H1 (cell line): ENCODE results near the gene DCTD. TPM values are rescaled to one million over a fixed set of nuclear protein-coding genes. Genes with fewer than 3 reads are reported as not detected.

ENCODE experiments used
- CTCF ChIA-PET: fragments of 300-600 bp; sonication (Branson Sonifier 250); formaldehyde crosslinking; loops from one replicate; lab custom pipeline; 2021; ENCODE audit not compliant: partially characterized antibody; lab: Charles Lee
- POLR2A ChIA-PET: fragments of 300-600 bp; sonication (Branson Sonifier 250); formaldehyde crosslinking; loops from one replicate; lab custom pipeline; 2021; ENCODE audit warnings: inconsistent platforms; ENCODE audit not compliant: partially characterized antibody; lab: Charles Lee
- DNase-seq, 2 experiments: peaks; one replicate each; pipeline versions ENCODE4 v3.0.0 to v3.0.0-alpha.2; 2010 to 2022; ENCODE audit warnings: low spot score in 2 of 2, low read depth in 1 of 2, mixed read lengths in 1 of 2
- FAIRE-seq: peaks from 2 replicates; lab custom pipeline; 2011; peaks lifted over from hg19 to GRCh38; lab: Jason Lieb, UNC
- H2AFZ ChIP-seq: 2 replicates; pipeline ENCODE4 v1.8.1; 2012; ENCODE audit warnings: low read length, inconsistent platforms
- H2AK5ac ChIP-seq: 2 replicates; pipeline ENCODE4 v1.6.1; 2013; ENCODE audit warnings: low read depth, low read length
- H2BK120ac ChIP-seq: replicated peaks from 2 replicates; pipeline ENCODE3; 2013; ENCODE audit warnings: low read depth, low read length, inconsistent platforms
- H2BK12ac ChIP-seq: 2 replicates; pipeline ENCODE4 v1.6.1; 2013; ENCODE audit warnings: low read depth, low read length
- H2BK15ac ChIP-seq: 2 replicates; pipeline ENCODE4 v1.6.1; 2013; ENCODE audit warnings: low read length
- H2BK20ac ChIP-seq: 2 replicates; pipeline ENCODE4 v1.6.1; 2013; ENCODE audit warnings: low read length
- H2BK5ac ChIP-seq: 2 replicates; pipeline ENCODE4 v1.6.1; 2013; ENCODE audit warnings: low read depth, low read length
- H3K14ac ChIP-seq: 2 replicates; pipeline ENCODE4 v1.6.1; 2013; ENCODE audit warnings: inconsistent platforms; ENCODE audit not compliant: insufficient read length
- H3K18ac ChIP-seq: 2 replicates; pipeline ENCODE4 v1.6.1; 2013; ENCODE audit warnings: low read length; ENCODE audit errors: extremely low read depth
- H3K23ac ChIP-seq: 2 replicates; pipeline ENCODE4 v1.6.1; 2013; ENCODE audit warnings: inconsistent platforms; ENCODE audit not compliant: insufficient read length
- H3K23me2 ChIP-seq: 2 replicates; pipeline ENCODE4 v1.6.1; 2013; ENCODE audit warnings: low read depth, low read length
- H3K27ac ChIP-seq: 2 replicates; pipeline ENCODE4 v1.6.1; 2011; ENCODE audit warnings: low read depth, low read length, inconsistent platforms
- H3K27me3 ChIP-seq, 4 experiments: replicated peaks in 1 of 4; 1 replicate in 1 of 4; 2 replicates in 3 of 4; pipeline versions ENCODE4 v1.6.1 to v1.8.1; 2011 to 2013; ENCODE audit warnings: low read length in 3 of 4, mild to moderate bottlenecking in 3 of 4, inconsistent platforms in 2 of 4, mixed read lengths in 2 of 4, moderate library complexity in 1 of 4; ENCODE audit not compliant: control insufficient read depth in 3 of 4, insufficient read depth in 3 of 4; ENCODE audit errors: extremely low read depth in 1 of 4
- H3K36me3 ChIP-seq, 4 experiments: 2 replicates each; pipeline versions ENCODE4 v1.6.1 to v1.8.1; 2011 to 2013; ENCODE audit warnings: mild to moderate bottlenecking in 4 of 4, low read length in 3 of 4, moderate library complexity in 2 of 4, control low read depth in 1 of 4, inconsistent platforms in 1 of 4; ENCODE audit not compliant: insufficient read depth in 4 of 4, control insufficient read depth in 2 of 4
- H3K4ac ChIP-seq: replicated peaks from 2 replicates; pipeline ENCODE3; 2013; ENCODE audit warnings: low read length, low read depth, mixed read lengths, inconsistent platforms; ENCODE audit not compliant: insufficient read length
- H3K4me1 ChIP-seq, 4 experiments: replicated peaks in 1 of 4; 1 replicate in 1 of 4; 2 replicates in 3 of 4; pipeline versions ENCODE4 v1.6.1 to v1.8.1; 2011 to 2013; ENCODE audit warnings: low read length in 3 of 4, inconsistent platforms in 2 of 4, mixed read lengths in 1 of 4; ENCODE audit not compliant: insufficient read depth in 4 of 4, control insufficient read depth in 3 of 4
- H3K4me2 ChIP-seq, 2 experiments: 2 replicates each; pipeline versions ENCODE4 v1.6.1 to v1.8.1; 2011 to 2013; ENCODE audit warnings: low read depth in 2 of 2, low read length in 2 of 2, control low read depth in 1 of 2, inconsistent platforms in 1 of 2, mild to moderate bottlenecking in 1 of 2; ENCODE audit not compliant: insufficient read depth in 1 of 2
- H3K4me3 ChIP-seq, 4 experiments: fragments of 200-600, 300-600 bp in 1 of 4; sonication (generic), shearing (Covaris generic), sonication (Bioruptor Twin) in 1 of 4; 2 replicates each; pipeline versions ENCODE4 v1.5.1 to v1.8.1; 2011 to 2016; ENCODE audit warnings: low read length in 4 of 4, low read depth in 3 of 4, control low read depth in 2 of 4, inconsistent platforms in 2 of 4, mild to moderate bottlenecking in 2 of 4, mixed read lengths in 1 of 4, moderate library complexity in 1 of 4; ENCODE audit not compliant: insufficient read depth in 2 of 4; ENCODE audit errors: extremely low read depth in 1 of 4
- H3K56ac ChIP-seq: replicated peaks from 2 replicates; pipeline ENCODE3; 2013; ENCODE audit warnings: low read depth, mild to moderate bottlenecking, mixed read lengths, low read length, inconsistent platforms; ENCODE audit not compliant: insufficient read length
- H3K79me1 ChIP-seq: 2 replicates; pipeline ENCODE4 v1.6.1; 2013; ENCODE audit warnings: low read depth, low read length, control low read depth
- H3K79me2 ChIP-seq, 2 experiments: 2 replicates each; pipeline versions ENCODE4 v1.6.1 to v1.8.1; 2012 to 2013; ENCODE audit warnings: low read length in 2 of 2, mild to moderate bottlenecking in 2 of 2, inconsistent platforms in 1 of 2; ENCODE audit not compliant: insufficient read depth in 2 of 2, control insufficient read depth in 1 of 2
- H3K9ac ChIP-seq, 4 experiments: replicated peaks in 1 of 4; 1 replicate in 1 of 4; 2 replicates in 3 of 4; pipeline versions ENCODE4 v1.6.1 to v1.8.1; 2011 to 2013; ENCODE audit warnings: low read depth in 3 of 4, low read length in 3 of 4, control low read depth in 2 of 4, mild to moderate bottlenecking in 2 of 4, moderate library complexity in 2 of 4, inconsistent platforms in 1 of 4; ENCODE audit errors: extremely low read depth in 1 of 4
- H3K9me3 ChIP-seq, 2 experiments: 2 replicates each; pipeline versions ENCODE4 v1.6.1 to v1.8.1; 2012 to 2013; ENCODE audit warnings: mild to moderate bottlenecking in 2 of 2, moderate library complexity in 2 of 2, control low read depth in 1 of 2, inconsistent platforms in 1 of 2, low read depth in 1 of 2, low read length in 1 of 2, mixed read lengths in 1 of 2; ENCODE audit not compliant: insufficient read depth in 2 of 2
- H4K20me1 ChIP-seq, 2 experiments: replicated peaks in 1 of 2; 2 replicates each; pipeline versions ENCODE3 to v1.8.1; 2011 to 2013; ENCODE audit warnings: inconsistent platforms in 2 of 2, low read length in 2 of 2, mild to moderate bottlenecking in 1 of 2; ENCODE audit not compliant: insufficient read depth in 2 of 2, control insufficient read depth in 1 of 2
- H4K5ac ChIP-seq: 2 replicates; pipeline ENCODE4 v1.6.1; 2013; ENCODE audit warnings: low read length, low read depth, mixed read lengths, inconsistent platforms; ENCODE audit not compliant: insufficient read length
- H4K8ac ChIP-seq: 2 replicates; pipeline ENCODE4 v1.8.0; 2013; ENCODE audit warnings: mild to moderate bottlenecking, moderate library complexity, low read length, inconsistent platforms; ENCODE audit not compliant: insufficient read depth; ENCODE audit errors: extremely low read depth
- H4K91ac ChIP-seq: replicated peaks from 2 replicates; pipeline ENCODE3; 2013; ENCODE audit warnings: low read length, mixed read lengths, inconsistent platforms; ENCODE audit not compliant: insufficient read length
- ATF3 ChIP-seq: IDR thresholded peaks from 2 replicates; pipeline ENCODE4 v1.6.1; 2011; ENCODE audit warnings: low read depth, mild to moderate bottlenecking, low read length; ENCODE audit not compliant: insufficient read depth
- HDAC2 ChIP-seq, 2 experiments: fragments of 300-600 bp in 1 of 2; sonication (generic) in 1 of 2; IDR thresholded peaks; 2 replicates each; pipeline ENCODE4 v1.6.1; 2011 to 2012; ENCODE audit warnings: low read depth in 2 of 2, low read length in 2 of 2, mild to moderate bottlenecking in 2 of 2, moderate library complexity in 2 of 2, borderline replicate concordance in 1 of 2, inconsistent platforms in 1 of 2
- KDM4A ChIP-seq: IDR thresholded peaks from one replicate; pipeline ENCODE4 v1.7.1; 2012; ENCODE audit warnings: low read depth, mild to moderate bottlenecking, moderate library complexity, low read length, inconsistent platforms; ENCODE audit not compliant: severe bottlenecking
- KDM5A ChIP-seq: fragments of 200-600 bp; IDR thresholded peaks from 2 replicates; pipeline ENCODE4 v1.7.1; 2012; ENCODE audit warnings: mild to moderate bottlenecking, low read length, inconsistent platforms, mixed read lengths
- NRF1 ChIP-seq: IDR thresholded peaks from 2 replicates; pipeline ENCODE4 v1.6.1; 2011; ENCODE audit warnings: mild to moderate bottlenecking, low read depth, low read length, improper control_type of control experiment
- RNF2 ChIP-seq: fragments of 200-900, 300-1000 bp; sonication (generic); IDR thresholded peaks from 2 replicates; pipeline ENCODE4 v1.7.1; 2016; ENCODE audit warnings: borderline replicate concordance, low read depth, mild to moderate bottlenecking, antibody characterized with exemption, low read length; ENCODE audit not compliant: poor library complexity, severe bottlenecking; ENCODE audit errors: missing control alignments
- TAF1 ChIP-seq: IDR thresholded peaks from 2 replicates; pipeline ENCODE4 v1.6.1; 2011; ENCODE audit warnings: mild to moderate bottlenecking, low read depth, low read length
- TCF12 ChIP-seq: IDR thresholded peaks from 2 replicates; pipeline ENCODE4 v1.6.1; 2011; ENCODE audit warnings: low read depth, mild to moderate bottlenecking, low read length
- YY1 ChIP-seq: IDR thresholded peaks from 2 replicates; pipeline ENCODE4 v1.6.1; 2011; ENCODE audit warnings: low read depth, mild to moderate bottlenecking, low read length
- WGBS, 2 experiments: shearing (Covaris generic) in 1 of 2; methylation state at CpG; one replicate each; pipeline versions ENCODE4 v1.1.6 to v1.1.7; 2013 to 2015; ENCODE audit warnings: low lambda C conversion rate in 2 of 2, mixed read lengths in 2 of 2, inconsistent platforms in 1 of 2, low coverage in 1 of 2, missing lambda C conversion rate in 1 of 2; ENCODE audit not compliant: insufficient replicate concordance in 2 of 2, insufficient coverage in 1 of 2, insufficient read length in 1 of 2; ENCODE audit errors: extremely low coverage in 1 of 2, missing lambda C conversion rate in 1 of 2; 5-methylcytosine and 5-hydroxymethylcytosine counted together
- polyA plus RNA-seq, 7 experiments: library from polyadenylated mRNA; depleted of rRNA in 3 of 7; stranded (reverse) in 5 of 7; unstranded in 2 of 7; fragments of >200 nt in 5 of 7; fragments of 200-250 nt in 2 of 7; gene quantifications; 1 replicate in 5 of 7; 2 replicates in 1 of 7; 4 replicates in 1 of 7; pipeline versions ENCODE4 v1.2.1 to v1.2.3, GENCODE V29; 2011 to 2013; ENCODE audit warnings: missing spikeins in 2 of 7, mixed read lengths in 2 of 7
- total RNA-seq: library from RNA; stranded (reverse); fragmentation: NEBNext Ultra II Directional; extraction: Animal tissue kit (Norgen Biotek cat#: 25700); gene quantifications from 2 replicates; pipeline ENCODE4 v1.2.1, GENCODE V29; 2021

Gene DCTD
- total and polyA plus RNA-seq, 2 of the 8 experiments (the other 6 are each of a cell fraction or from before 2014, with no cell fraction given) = 60.2 to 69.5 TPM

DNA sequence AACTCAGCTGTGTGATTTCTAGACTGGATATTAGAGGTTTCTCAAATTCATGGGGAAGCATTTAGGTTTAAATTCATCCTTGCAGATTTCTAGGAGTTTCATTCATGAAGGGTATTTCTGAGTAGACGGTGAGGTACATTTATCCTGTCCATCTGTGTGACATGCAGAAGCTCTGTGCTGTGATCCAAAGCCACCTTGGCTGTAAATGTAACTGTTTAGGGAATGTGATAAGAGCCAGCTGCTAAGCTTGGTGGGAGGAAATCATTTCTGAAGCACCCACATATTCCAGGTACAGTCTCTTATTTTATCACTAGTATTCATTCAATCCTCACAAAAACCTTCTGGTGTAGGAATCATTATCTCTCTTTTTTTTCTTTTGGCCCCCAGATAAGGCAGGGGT is 8.7 kb upstream of the DCTD start:
- no peak overlapping the region for H2AFZ ChIP-seq
- no peak for TF ChIP-seq TAF1
- no peak for TF ChIP-seq HDAC2 (IDR thresholded peaks at IDR 0.05; ENCODE audit: borderline replicate concordance in 1 of 2, low read depth in 2 of 2, low read length in 2 of 2)
- TF ChIP-seq TCF12 = no peak
- TF ChIP-seq KDM5A = no peak
- TF ChIP-seq KDM4A = no peak
- no peak for TF ChIP-seq RNF2
- no peak for TF ChIP-seq ATF3
- no peak for TF ChIP-seq NRF1
- no peak for TF ChIP-seq YY1

More for the DNA sequence above, 8.7 kb upstream of the DCTD start:
- Histone ChIP-seq H4K8ac (no peak overlapping the region), H2BK120ac (no peak overlapping the region), H2BK5ac (no peak overlapping the region), H3K56ac (no peak overlapping the region), H3K4ac (no peak overlapping the region), H3K23me2 (no peaks in the 10 kb centered on the region), H4K5ac (no peak overlapping the region), H3K79me2 (no peaks in the 10 kb centered on the region), H4K20me1 (no peaks in the 10 kb centered on the region), H3K14ac (no peak overlapping the region), H3K4me1 (no peaks in the 10 kb centered on the region), H4K91ac (no peak overlapping the region), H3K79me1 (no peaks in the 10 kb centered on the region), H2BK20ac (no peak overlapping the region), H3K4me3 (no peak overlapping the region), H3K18ac (no peak overlapping the region), H3K27me3 (no peaks in the 10 kb centered on the region), H2BK12ac (no peak overlapping the region), H3K27ac (no peak overlapping the region), H2BK15ac (no peak overlapping the region), H3K23ac (no peak overlapping the region), H3K36me3 (no peaks in the 10 kb centered on the region), H2AK5ac (no peak overlapping the region), H3K9me3 (no peaks in the 10 kb centered on the region), H3K9ac (no peak overlapping the region), H3K4me2 (no peak overlapping the region)
- POLR2A ChIA-PET = interaction anchor here (1.0 to 1.2 kb wide), 2 partner anchors 10 to 12 kb away, joined by 3 read pairs; no protein-coding TSS in a partner anchor
- CTCF ChIA-PET = interaction anchor here (0.6 to 6.7 kb wide), 30 partner anchors 8 to 479 kb away, joined by 3 to 74 read pairs (median 4); no protein-coding TSS in a partner anchor
- DNase-seq (no peak), FAIRE-seq (no peak)
- WGBS, 2 experiments = 94% methylated on average over 1 of the region's 1 CpG; no CpG with 5 or more reads in 1 of the 2 experiments
